Amniotic stem cell (primary cell): ENCODE results near the gene FLRT1.

ENCODE experiments used
- DNase-seq: peaks from one replicate; lab custom pipeline; 2025; lab: John Stamatoyannopoulos, UW

Gene FLRT1

DNA sequence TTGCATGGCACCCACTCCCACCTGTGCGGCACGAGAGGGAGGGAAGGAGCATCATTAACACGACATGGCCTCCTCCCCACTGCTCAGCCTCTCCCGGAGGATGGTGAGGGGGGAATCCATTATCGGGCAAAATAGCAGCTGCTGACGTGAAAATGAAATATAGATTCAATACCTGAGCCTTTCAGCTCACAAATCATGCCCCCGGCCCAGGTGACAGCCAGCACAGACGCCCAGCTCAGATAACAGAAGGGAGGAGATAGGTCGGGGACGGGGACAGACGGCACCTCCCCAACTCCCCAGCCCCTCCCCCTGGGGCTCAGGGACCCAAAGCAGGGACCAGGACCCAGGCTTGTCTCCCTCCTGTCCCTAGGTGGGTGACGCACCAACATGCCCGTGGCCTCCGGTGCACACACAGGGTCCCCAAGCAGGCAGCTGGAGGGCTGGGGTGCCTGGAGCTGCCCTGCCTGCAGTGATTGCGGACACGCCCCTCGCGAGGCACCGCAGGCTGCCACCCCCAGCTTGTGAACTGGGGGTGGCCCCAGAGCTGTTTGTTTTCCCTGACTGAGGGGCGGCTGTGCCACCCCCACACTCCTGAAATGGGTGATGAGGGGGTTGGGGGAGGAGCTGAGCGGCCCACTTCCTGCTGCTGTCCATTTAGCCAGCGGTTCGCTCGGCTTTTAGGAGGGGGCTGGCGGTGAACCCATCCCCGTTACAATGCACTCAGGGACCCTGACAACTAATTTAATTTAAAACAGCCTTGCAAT lies 31.7 kb downstream of the FLRT1 start:
- DNase-seq: no peak

GRCh38 chr11:64068705-64069400 lies 33.1 kb downstream of the FLRT1 start:
- DNase-seq: no peak

DNA sequence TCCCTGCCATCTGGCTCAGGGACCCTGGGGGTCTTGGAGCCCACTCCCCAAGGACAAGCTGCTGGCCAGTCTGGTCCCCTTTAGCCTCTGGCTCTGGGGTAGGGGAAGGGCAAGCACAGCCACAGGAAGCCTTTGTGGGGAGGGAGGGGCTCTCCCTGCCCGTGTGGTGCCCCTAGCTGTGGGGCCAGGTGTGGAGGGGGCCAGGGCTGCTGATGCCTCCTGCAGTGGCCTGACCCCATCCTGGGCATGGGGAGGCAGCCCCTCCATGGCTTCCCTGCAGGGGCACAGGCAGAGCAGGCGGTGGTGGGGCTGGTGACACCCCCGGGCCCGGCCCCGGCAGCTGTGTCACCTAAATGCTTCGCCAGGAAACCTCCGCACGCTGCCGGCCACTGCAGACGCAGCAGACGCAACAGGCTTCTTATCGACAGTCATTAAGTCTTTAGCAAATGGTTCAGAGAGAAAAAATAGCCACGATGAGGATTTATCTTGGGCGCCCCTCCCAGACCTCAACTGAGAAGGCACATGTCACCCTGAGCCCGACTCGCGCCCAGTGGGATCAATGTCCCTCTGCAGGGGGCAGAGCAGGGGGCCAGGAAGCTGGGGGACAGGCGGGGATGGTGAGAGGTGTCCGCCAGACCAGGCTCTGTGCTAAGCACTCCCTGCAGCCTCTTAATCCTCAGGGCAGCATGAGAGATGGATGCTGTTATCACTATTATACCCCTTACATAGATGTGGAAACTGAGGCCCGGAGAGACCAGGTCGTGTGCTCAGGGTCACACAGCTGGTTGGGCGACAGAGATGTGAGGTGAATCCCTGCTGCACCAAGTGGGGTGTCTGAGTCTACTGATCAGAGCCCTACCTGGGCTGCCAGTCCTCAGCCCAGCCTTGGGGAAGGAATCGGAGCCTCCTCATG lies 33.9 kb downstream of the FLRT1 start:
- no peak for DNase-seq

GRCh38 chr11:64070314-64070681 lies 34.6 kb downstream of the FLRT1 start:
- no peak for DNase-seq

GRCh38 chr11:64071849-64072248 lies 36.1 kb downstream of the FLRT1 start:
- no peak for DNase-seq

DNA sequence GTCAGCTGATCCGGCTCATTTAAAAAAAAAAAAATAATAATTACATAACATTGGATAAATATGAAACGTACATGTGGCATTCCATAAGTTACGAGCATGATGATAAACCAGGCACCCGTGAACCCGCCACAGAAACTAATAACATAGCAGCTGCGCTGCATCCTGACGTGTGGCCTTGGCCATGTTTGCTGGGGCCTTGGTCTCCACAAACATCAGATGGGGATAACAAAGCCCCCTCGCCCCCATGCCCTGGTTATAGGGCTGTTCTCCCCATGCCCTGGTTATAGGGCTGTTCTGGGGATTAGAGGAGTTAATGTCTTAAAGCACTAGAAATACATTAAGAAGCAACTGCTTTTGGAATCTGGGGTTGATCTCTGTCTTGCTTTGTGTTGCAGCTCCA lies 36.7 kb downstream of the FLRT1 start:
- DNase-seq: no peak

DNA sequence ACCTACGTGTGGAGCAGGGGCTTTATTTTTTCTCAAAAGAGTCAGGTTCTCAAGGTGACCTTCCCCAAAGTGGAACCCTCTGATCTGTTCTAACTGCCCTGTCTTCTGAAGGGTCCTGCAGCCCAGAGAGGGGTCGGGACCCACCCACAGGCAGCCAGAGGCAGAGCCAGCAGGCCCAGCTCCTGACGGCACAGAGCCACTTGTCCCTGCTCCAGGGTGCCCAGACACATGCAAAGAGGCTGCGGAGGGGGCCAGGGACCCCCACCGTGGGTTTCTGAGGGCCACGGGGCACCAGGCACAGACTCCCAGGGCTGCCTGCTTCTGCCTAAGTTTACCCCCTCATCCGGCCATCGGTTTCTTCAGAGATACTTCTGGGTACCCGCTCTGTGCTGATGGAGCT lies 37.1 kb downstream of the FLRT1 start:
- DNase-seq: no peak

DNA sequence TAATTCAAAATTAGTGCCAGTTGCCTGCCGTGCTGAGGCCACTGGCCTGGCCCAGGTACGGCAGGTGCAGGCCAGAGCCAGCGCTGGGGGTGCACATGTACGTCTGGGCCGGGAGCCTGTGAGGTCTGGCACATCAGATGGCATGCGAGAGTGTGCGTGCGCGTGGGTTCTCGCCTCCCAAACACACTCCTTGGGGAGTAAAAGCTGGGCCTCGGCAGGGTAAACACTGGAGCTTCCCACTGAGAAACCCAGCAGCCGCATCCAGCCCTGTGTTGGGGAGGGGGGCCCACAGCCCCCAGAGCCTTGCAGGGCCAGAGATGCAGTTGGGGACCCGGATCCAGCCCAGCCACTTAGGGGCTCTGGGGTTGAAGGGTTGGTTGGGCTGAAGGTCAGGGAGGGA lies 37.8 kb downstream of the FLRT1 start:
- DNase-seq: no peak

GRCh38 chr11:64074239-64074638 lies 38.5 kb downstream of the FLRT1 start:
- no peak for DNase-seq

DNA sequence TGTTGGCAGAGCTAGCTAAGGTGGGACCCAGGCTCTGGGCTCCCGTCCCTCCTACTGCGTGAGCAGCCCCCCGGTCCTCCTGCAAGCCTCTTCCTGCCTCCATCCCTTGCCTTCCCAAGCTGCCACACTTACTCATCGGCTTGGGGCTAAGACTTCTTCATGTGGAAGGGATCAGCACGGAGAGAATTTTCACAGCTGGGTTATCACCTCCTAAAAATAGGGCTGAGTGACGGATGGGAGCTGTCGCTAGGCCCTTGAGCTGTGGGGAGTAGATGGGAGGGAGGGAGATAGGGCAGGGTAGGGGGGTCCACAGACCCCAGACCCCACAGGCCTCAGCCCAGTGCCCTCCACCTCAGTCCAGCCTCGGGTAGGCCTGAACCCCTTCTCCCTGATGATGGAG lies 41.0 kb downstream of the FLRT1 start:
- no peak for DNase-seq

- DNase-seq: no peak
These were observed 41.9 kb downstream of the FLRT1 start for GRCh38 chr11:64077607-64078006.

DNA sequence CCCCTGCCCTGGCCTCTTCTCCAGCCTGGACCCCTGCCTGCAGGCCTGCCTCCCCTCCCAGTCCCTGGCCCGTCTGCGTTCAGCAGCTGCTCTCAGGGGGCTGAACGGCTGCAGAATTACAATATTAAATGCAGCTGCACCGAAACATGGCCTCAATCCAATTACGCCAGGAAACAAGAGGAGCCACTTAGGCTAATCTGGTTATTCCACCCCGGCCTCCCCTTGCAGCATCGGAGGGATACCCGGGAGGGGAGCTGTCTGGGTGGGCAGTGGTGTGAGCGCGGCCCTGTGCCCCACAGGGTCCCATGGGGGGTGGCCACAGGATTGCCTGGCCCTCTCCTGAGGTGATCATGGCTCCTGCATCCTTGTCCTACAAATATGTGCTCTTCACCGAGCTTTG lies 42.6 kb downstream of the FLRT1 start:
- no peak for DNase-seq

GRCh38 chr11:64078905-64079304 lies 43.2 kb downstream of the FLRT1 start:
- DNase-seq: no peak

DNA sequence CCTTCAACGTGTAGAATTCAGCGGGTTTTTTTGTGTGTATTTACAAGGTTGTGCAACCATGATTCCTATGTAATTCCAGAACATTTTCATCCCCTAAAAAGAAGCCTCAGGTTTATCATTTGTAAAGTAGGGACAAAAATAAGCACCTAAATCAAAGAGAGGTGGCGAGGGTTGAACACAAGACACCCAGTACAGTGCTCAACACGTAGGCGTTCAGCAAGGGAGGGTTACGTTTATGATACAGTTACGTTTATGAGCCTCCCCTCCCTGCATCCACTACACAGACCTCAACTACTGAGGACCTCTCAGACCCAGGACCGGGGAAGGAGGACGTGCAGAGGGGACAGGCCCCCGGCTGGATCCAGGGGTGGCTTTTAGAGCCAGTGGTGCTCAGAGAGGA lies 44.7 kb downstream of the FLRT1 start:
- DNase-seq: no peak

DNA sequence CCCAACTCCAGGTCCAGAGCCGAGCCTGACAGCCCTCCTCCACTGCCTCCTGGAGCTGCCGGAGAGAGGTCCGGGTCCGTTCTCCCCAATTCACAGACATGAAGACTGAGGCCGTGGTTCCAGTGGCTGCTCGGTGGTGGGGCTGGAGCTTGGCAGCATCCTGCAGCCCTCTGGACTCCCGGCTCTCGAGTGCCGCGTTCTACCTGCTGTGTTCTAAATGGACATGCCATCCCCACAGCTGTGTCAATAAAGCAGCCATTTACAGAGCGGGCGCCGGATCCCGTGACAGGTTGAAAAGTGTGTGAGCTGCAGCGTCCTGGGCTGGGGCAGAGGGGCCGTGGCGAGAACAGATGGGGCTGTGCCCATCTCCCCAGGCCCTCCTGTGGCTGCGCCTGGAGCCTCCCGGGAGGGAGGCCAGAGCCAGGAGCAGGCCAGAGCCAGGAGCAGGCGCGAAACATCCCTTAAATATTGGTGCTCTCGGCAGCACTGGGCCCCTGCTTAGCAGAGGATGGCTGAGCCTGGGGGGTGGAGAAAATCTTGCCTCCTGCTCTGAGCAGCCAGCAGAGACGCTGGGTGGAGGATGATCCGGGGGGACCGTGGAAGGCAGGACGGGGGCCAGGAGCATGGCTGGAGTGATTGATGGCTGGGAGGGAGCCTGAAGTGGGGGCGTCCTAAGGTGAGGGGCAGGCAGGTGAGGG lies 46.2 kb downstream of the FLRT1 start:
- DNase-seq: no peak

DNA sequence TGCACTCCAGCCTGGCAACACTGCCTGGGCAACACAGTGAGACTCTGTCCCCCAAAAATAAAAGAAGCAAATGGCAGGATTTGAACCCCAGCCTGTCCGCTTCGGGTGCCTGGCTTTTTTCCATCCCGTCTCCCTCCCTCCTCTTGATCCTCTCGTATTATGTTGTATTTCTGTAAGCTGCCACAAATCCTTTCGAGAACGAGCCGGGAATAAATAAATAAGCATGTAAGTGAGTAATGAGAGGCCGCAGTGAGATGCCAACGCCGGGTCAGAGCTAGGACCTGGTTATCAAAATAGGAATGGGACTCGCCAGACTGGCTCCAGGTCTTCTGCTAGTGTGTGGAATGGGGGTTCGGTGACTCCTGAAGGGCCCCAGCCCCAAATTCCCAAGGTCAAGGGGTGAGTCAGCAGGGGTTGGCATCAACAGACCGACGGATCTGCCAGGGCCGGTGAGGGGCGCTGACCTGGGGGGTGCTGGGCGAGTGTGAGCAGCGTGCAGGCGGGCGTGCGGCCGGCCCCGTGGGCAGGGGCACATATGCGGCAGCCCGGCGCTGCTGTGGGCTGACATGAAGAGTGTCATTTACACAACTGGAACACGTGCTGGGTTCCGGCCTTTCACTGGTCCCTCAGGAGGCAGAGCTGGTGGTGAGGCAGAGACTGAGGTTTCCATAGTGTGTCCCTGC lies 47.8 kb downstream of the FLRT1 start:
- DNase-seq: no peak

DNA sequence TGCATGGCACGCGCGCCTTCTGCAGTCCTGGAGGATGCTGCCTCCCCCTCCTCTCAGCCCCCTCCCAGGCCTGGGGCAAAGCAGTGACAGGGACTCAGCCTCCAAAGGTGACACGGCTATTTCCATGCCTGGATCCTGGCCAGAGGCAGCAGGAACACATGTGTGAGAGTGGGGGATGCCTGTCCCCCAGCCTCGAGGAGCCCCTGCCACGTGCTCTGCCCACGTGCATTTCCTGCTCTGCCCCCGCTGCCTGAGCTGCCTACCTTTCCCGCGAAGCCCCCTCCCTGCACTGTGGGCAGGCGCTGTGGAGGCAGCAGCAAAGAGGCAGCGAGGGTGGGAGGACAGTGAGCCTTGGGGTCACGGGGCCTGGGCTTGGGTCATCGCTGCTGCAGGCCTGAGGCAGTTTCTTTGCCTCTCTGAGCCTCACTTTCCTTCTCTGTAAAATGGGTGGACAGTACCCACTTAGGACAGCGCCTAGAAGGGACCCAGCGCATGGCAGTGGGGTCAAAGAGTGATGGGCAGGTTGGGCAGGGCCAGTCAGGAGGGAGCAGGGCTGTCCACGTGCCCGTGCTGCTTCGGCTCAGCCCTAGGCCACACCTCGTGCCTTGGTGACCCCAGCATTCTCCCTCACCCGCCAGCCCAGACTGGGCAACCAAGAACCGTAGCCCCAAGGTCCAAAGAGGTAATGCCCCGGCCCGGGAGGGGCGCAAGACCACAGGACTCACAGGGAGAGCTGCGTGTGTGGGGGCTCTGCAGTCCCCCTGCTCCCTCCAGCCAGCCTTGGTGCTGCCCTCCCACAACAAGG lies 48.6 kb downstream of the FLRT1 start:
- DNase-seq: no peak

GRCh38 chr11:64084951-64085710 lies 49.4 kb downstream of the FLRT1 start:
- no peak for DNase-seq
